Skeletal muscle satellite cell (primary cell): ENCODE measurements around the gene PPFIBP2.

Source experiments
- H3K27me3 ChIP-seq: 2 replicates; pipeline ENCODE4 v1.7.0; 2013; ENCODE audit warnings: low read length; ENCODE audit not compliant: control insufficient read depth, insufficient read depth
- H3K36me3 ChIP-seq: 2 replicates; pipeline ENCODE4 v1.7.0; 2013; ENCODE audit warnings: mild to moderate bottlenecking, control low read depth, low read length; ENCODE audit not compliant: insufficient read depth
- H3K4me1 ChIP-seq: 2 replicates; pipeline ENCODE4 v1.7.0; 2013; ENCODE audit warnings: low read length; ENCODE audit not compliant: control insufficient read depth, insufficient read depth
- H3K4me2 ChIP-seq: 2 replicates; pipeline ENCODE4 v1.7.0; 2013; ENCODE audit warnings: mild to moderate bottlenecking, low read length
- H3K4me3 ChIP-seq: 2 replicates; pipeline ENCODE4 v1.7.0; 2013; ENCODE audit warnings: low read length
- H3K9ac ChIP-seq: 2 replicates; pipeline ENCODE4 v1.7.0; 2013; ENCODE audit warnings: mild to moderate bottlenecking, low read depth, low read length, moderate library complexity
- H3K9me3 ChIP-seq: replicated peaks from 2 replicates; pipeline ENCODE4 v1.7.0; 2013; ENCODE audit warnings: mild to moderate bottlenecking, control low read depth, low read length

The PPFIBP2 gene

GRCh38 chr11:7595016-7595866 is 81.4 kb downstream of the PPFIBP2 start:
- H3K9ac ChIP-seq, result no peak overlapping the region
- no peak overlapping the region for H3K4me3 ChIP-seq
- H3K4me1 ChIP-seq, result peaks cover 7% of the 10 kb centered on the region
- H3K27me3 ChIP-seq, result no peaks in the 10 kb centered on the region
- no peak overlapping the region for H3K4me2 ChIP-seq
- no peaks in the 10 kb centered on the region for H3K9me3 ChIP-seq
- H3K36me3 ChIP-seq, result no peaks in the 10 kb centered on the region

GRCh38 chr11:7595951-7596350 is 82.2 kb downstream of the PPFIBP2 start:
- H3K9me3 ChIP-seq, result no peaks in the 10 kb centered on the region
- H3K4me3 ChIP-seq, result no peak overlapping the region
- H3K4me1 ChIP-seq, result peaks cover 7% of the 10 kb centered on the region
- no peak overlapping the region for H3K4me2 ChIP-seq
- H3K36me3 ChIP-seq, result no peaks in the 10 kb centered on the region
- no peaks in the 10 kb centered on the region for H3K27me3 ChIP-seq
- H3K9ac ChIP-seq, result no peak overlapping the region

DNA sequence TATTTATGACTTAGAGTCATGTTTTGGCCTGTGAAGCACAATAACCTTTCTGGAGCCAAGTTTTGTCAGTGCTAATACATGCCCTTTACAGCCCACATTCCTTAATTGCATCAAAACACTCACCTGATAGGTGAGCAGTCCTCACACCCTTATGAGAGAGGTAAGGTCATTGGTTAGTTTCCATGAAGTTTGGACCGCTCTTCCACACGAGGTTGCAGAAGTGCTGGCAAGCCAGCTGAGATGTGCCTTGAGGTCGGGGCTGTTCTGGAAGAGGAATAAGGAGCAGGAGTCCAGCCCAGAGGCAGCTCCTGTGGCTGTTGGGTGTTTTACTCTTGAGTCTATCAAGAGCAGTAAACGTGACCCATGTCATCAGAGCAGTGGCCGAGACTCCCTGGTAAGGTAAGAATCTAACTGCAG is 83.2 kb downstream of the PPFIBP2 start:
- no peaks in the 10 kb centered on the region for H3K9me3 ChIP-seq
- no peaks in the 10 kb centered on the region for H3K36me3 ChIP-seq
- no peak overlapping the region for H3K4me3 ChIP-seq
- no peaks in the 10 kb centered on the region for H3K27me3 ChIP-seq
- H3K4me1 ChIP-seq, result peaks cover 7% of the 10 kb centered on the region
- H3K9ac ChIP-seq, result no peak overlapping the region
- H3K4me2 ChIP-seq, result no peak overlapping the region

GRCh38 chr11:7597620-7598019 is 83.8 kb downstream of the PPFIBP2 start:
- no peak overlapping the region for H3K9ac ChIP-seq
- H3K4me1 ChIP-seq, result peaks cover 5% of the 10 kb centered on the region
- H3K9me3 ChIP-seq, result no peaks in the 10 kb centered on the region
- no peak overlapping the region for H3K4me3 ChIP-seq
- no peak overlapping the region for H3K4me2 ChIP-seq
- no peaks in the 10 kb centered on the region for H3K36me3 ChIP-seq
- H3K27me3 ChIP-seq, result no peaks in the 10 kb centered on the region

GRCh38 chr11:7599209-7599608 is 85.4 kb downstream of the PPFIBP2 start:
- Histone ChIP-seq H3K36me3 (no peaks in the 10 kb centered on the region), H3K4me2 (no peak overlapping the region), H3K4me3 (no peak overlapping the region), H3K27me3 (no peaks in the 10 kb centered on the region), H3K9me3 (no peaks in the 10 kb centered on the region), H3K9ac (no peak overlapping the region), H3K4me1 (no peaks in the 10 kb centered on the region)

GRCh38 chr11:7600205-7600775 is 86.5 kb downstream of the PPFIBP2 start:
- no peaks in the 10 kb centered on the region for H3K4me1 ChIP-seq
- H3K4me2 ChIP-seq, result no peak overlapping the region
- no peaks in the 10 kb centered on the region for H3K27me3 ChIP-seq
- H3K4me3 ChIP-seq, result no peak overlapping the region
- no peaks in the 10 kb centered on the region for H3K9me3 ChIP-seq
- no peaks in the 10 kb centered on the region for H3K36me3 ChIP-seq
- no peak overlapping the region for H3K9ac ChIP-seq

DNA sequence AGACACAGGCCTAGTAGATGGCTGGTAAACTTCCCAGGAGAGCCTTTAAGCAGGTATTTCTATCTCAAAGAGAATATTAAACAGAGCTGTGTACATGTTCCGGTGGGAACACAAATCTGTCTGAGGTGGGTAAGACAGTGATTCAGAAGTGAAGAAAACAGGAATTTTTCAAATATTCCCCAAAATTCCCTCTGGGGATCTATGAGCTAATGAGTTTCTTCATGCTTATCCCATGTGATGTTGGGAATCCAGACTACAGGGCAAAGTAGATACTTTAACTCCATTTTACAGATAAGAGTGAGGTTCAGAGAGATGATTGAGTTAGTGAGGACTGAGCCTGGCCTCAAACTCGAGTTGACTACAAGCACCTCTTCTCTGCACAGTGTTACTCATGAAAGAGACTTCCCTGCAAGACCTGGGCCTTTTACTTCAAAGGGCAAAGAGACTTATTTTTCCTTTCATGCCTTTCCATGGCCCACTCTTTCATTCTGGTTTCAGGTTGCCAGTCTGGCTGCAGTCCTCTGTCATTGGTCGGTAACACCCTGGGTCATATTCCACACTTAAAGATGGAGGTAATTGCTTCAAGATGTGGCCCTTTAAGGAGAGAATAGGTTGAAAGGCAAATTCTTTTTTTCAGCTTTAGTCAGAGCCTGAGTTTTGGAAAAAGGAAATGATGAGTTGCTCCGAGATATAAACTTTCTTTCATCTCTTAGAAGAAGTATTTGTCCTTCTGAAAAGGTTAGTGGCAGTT is 89.4 kb downstream of the PPFIBP2 start:
- no peaks in the 10 kb centered on the region for H3K4me1 ChIP-seq
- no peak overlapping the region for H3K9ac ChIP-seq
- H3K9me3 ChIP-seq, result no peaks in the 10 kb centered on the region
- H3K36me3 ChIP-seq, result no peaks in the 10 kb centered on the region
- H3K4me3 ChIP-seq, result no peak overlapping the region
- H3K4me2 ChIP-seq, result no peak overlapping the region
- H3K27me3 ChIP-seq, result no peaks in the 10 kb centered on the region

GRCh38 chr11:7604331-7604955 is 90.6 kb downstream of the PPFIBP2 start:
- Histone ChIP-seq H3K4me2 (no peak overlapping the region), H3K9ac (no peak overlapping the region), H3K4me3 (no peak overlapping the region), H3K4me1 (no peaks in the 10 kb centered on the region), H3K27me3 (no peaks in the 10 kb centered on the region), H3K9me3 (no peaks in the 10 kb centered on the region), H3K36me3 (no peaks in the 10 kb centered on the region)

DNA sequence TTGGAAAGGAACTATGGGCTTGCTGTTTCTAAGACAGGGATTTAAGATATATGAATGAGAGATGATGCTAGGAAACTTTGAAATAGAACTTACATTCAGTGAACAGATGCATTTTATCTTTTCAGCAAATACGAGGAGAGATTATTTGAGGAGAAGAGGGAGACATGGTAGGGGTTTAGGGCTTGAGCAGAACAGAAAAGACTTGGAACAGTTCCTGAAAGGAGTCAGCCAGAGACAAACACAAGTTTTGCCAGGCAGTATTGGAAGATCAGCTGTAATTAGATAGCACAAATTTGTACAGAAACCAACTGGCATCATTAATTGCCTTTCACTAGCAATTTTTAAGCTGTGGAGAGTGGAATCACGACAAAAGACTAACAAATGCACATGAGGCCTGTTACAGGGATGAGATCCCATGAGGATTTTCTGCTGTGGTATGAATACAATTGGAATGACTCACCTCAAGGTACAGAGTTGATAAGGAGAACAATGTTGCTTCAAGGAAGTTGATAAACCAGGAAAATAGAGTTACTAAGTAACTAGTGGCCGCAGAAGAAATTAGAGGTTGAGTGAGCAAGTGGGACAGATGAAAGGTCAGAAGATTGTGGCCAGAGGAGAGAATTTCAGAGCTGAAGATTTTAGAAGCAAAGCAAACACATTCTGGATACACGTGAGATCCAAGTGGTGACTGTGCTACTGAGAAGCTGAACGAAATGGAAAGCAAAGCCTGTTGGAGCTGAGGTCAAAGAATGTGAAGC is 91.6 kb downstream of the PPFIBP2 start:
- Histone ChIP-seq H3K36me3 (no peaks in the 10 kb centered on the region), H3K4me3 (no peak overlapping the region), H3K27me3 (no peaks in the 10 kb centered on the region), H3K4me2 (no peak overlapping the region), H3K4me1 (no peaks in the 10 kb centered on the region), H3K9me3 (no peaks in the 10 kb centered on the region), H3K9ac (no peak overlapping the region)

DNA sequence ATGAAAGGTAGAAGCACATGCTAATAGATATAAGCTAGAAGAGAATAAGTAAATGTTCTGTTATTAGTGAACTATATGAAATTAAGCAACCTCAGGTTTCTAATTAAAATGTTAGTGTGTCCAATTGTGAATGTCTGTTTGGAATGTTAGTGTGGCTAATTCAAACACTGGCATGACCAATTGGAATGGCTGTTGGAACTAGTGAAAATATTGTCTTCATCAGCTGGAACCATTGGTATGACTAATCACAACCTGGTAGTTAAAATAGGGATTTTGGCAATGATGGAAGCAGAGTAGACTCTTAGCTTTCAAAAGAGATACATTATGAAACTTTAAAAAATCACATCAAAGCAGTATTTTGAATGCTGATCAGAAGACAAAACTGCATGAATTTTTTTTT is 92.7 kb downstream of the PPFIBP2 start:
- Histone ChIP-seq H3K9ac (no peak overlapping the region), H3K36me3 (no peaks in the 10 kb centered on the region), H3K27me3 (no peaks in the 10 kb centered on the region), H3K9me3 (no peaks in the 10 kb centered on the region), H3K4me1 (no peaks in the 10 kb centered on the region), H3K4me3 (no peak overlapping the region), H3K4me2 (no peak overlapping the region)

- Histone ChIP-seq H3K4me3 (no peak overlapping the region), H3K9me3 (no peaks in the 10 kb centered on the region), H3K4me1 (no peaks in the 10 kb centered on the region), H3K9ac (no peak overlapping the region), H3K36me3 (no peaks in the 10 kb centered on the region), H3K27me3 (no peaks in the 10 kb centered on the region), H3K4me2 (no peak overlapping the region)
Observed at GRCh38 chr11:7609015-7609414, 95.2 kb downstream of the PPFIBP2 start.
